Panc1 (cell line): ENCODE data around the gene FBLN2. TPM values are rescaled to one million over a fixed set of nuclear protein-coding genes. Genes with fewer than 3 reads are reported as not detected.

Experiments used
- ATAC-seq: fragments of 200-7000 bp; cut with Tn5 transposase; 2 replicates; pipeline ENCODE4 v1.9.1; 2020; ENCODE audit warnings: mild to moderate bottlenecking, moderate library complexity
- BruUV-seq: library from RNA; stranded (reverse); fragments of 400-500 nt; replicated peaks from 2 replicates; lab custom pipeline; 2021; lab: Mats Ljungman, UMichigan
- CTCF ChIA-PET: fragments of 300-600 bp; sonication (Branson Sonifier 250); formaldehyde crosslinking; loops from one replicate; lab custom pipeline; 2022; ENCODE audit warnings: antibody characterized with exemption; lab: Charles Lee
- POLR2A ChIA-PET: fragments of 300-600 bp; sonication (Branson Sonifier 250); formaldehyde crosslinking; loops from one replicate; lab custom pipeline; 2022; ENCODE audit warnings: antibody characterized with exemption; lab: Charles Lee
- DNase-seq: peaks from one replicate; pipeline ENCODE4 v3.0.0-alpha.2; 2010; ENCODE audit warnings: low read depth, low spot score
- H3K27ac ChIP-seq: 2 replicates; pipeline ENCODE4 v1.5.1; 2011; ENCODE audit warnings: mild to moderate bottlenecking, low read length, inconsistent platforms
- H3K27me3 ChIP-seq: fragments of 200-500 bp; sonication (Bioruptor generic); 2 replicates; pipeline ENCODE4 v1.6.0; 2014; ENCODE audit warnings: low read length, inconsistent platforms; ENCODE audit not compliant: control insufficient read depth, insufficient read depth
- H3K36me3 ChIP-seq: fragments of 200-500 bp; sonication (Bioruptor generic); 2 replicates; pipeline ENCODE4 v1.5.1; 2014; ENCODE audit warnings: inconsistent platforms, mild to moderate bottlenecking, low read length, moderate library complexity; ENCODE audit not compliant: control insufficient read depth, insufficient read depth
- H3K4me1 ChIP-seq: 2 replicates; pipeline ENCODE4 v1.5.1; 2011; ENCODE audit warnings: inconsistent platforms, mild to moderate bottlenecking, low read length, moderate library complexity; ENCODE audit not compliant: control insufficient read depth, insufficient read depth
- H3K4me3 ChIP-seq, 2 experiments: 2 replicates each; pipeline ENCODE4 v1.5.1; 2011 to 2012; ENCODE audit warnings: low read depth in 2 of 2, low read length in 2 of 2, mild to moderate bottlenecking in 2 of 2, inconsistent platforms in 1 of 2, moderate library complexity in 1 of 2
- H3K9me3 ChIP-seq: fragments of 200-500 bp; sonication (Bioruptor generic); 2 replicates; pipeline ENCODE4 v1.5.1; 2014; ENCODE audit warnings: low read depth, mild to moderate bottlenecking, inconsistent platforms, low read length, moderate library complexity; ENCODE audit not compliant: control insufficient read depth, insufficient read depth
- CTCF ChIP-seq: fragments of 450-650 bp; IDR thresholded peaks from 2 replicates; pipeline ENCODE4 v1.5.1; 2017; ENCODE audit warnings: mild to moderate bottlenecking
- POLR2AphosphoS5 ChIP-seq: IDR thresholded peaks from 2 replicates; pipeline ENCODE4 v1.6.1; 2012; ENCODE audit warnings: mild to moderate bottlenecking, low read depth, low read length, moderate library complexity
- SIN3A ChIP-seq: IDR thresholded peaks from 2 replicates; pipeline ENCODE4 v1.6.1; 2012; ENCODE audit warnings: low read depth, mild to moderate bottlenecking, low read length, moderate library complexity, borderline replicate concordance; ENCODE audit not compliant: insufficient read depth
- TCF7L2 ChIP-seq: IDR thresholded peaks from 2 replicates; pipeline ENCODE4 v1.6.1; 2011; ENCODE audit warnings: mild to moderate bottlenecking, low read depth, low read length, inconsistent platforms
- in situ Hi-C: cut with HindIII; loops from 2 replicates; pipeline ENCODE4 v1.10.0; 2016; ENCODE audit warnings: low sequenced_read_pairs, low pct_unique_long_range_greater_than_20kb
- intact Hi-C: fragments of 100-400 bp; cut with micrococcal nuclease; formaldehyde crosslinking; loops from one replicate; pipeline ENCODE4 v1.10.0; 2022; ENCODE audit not compliant: unreplicated experiment
- total RNA-seq: library from RNA; stranded (reverse); gene quantifications from one replicate; pipeline ENCODE4 v1.2.1, GENCODE V29; 2021; ENCODE audit not compliant: unreplicated experiment
- TF ChIP-seq, protein P1 (sequence below), 2 experiments: IDR thresholded peaks; 2 replicates each; pipeline ENCODE4 v1.6.1; 2011 to 2012; ENCODE audit warnings: low read depth in 2 of 2, control low read depth in 1 of 2, low read length in 1 of 2, mild to moderate bottlenecking in 1 of 2, moderate library complexity in 1 of 2; ENCODE audit not compliant: insufficient read depth in 1 of 2

The FBLN2 gene
- total RNA-seq, 1 experiment from 2014 or later = 0.44 TPM

GRCh38 chr3:13655061-13655913 is 106.4 kb downstream of the FBLN2 start:
- Histone ChIP-seq H3K27me3 (no peaks in the 10 kb centered on the region), H3K4me1 (no peaks in the 10 kb centered on the region), H3K9me3 (no peaks in the 10 kb centered on the region), H3K4me3 (no peak overlapping the region), H3K27ac (no peak overlapping the region), H3K36me3 (no peaks in the 10 kb centered on the region)
- intact Hi-C loops (no loop called here), in situ Hi-C loops (no loop called here)
- POLR2A ChIA-PET = no interaction called here
- BruUV-seq = no TSS peak
- DNase-seq (no peak), ATAC-seq (peak; percentile 63)
- TF ChIP-seq TCF7L2 = no peak
- no peak for TF ChIP-seq SIN3A
- TF ChIP-seq, protein P1, sequence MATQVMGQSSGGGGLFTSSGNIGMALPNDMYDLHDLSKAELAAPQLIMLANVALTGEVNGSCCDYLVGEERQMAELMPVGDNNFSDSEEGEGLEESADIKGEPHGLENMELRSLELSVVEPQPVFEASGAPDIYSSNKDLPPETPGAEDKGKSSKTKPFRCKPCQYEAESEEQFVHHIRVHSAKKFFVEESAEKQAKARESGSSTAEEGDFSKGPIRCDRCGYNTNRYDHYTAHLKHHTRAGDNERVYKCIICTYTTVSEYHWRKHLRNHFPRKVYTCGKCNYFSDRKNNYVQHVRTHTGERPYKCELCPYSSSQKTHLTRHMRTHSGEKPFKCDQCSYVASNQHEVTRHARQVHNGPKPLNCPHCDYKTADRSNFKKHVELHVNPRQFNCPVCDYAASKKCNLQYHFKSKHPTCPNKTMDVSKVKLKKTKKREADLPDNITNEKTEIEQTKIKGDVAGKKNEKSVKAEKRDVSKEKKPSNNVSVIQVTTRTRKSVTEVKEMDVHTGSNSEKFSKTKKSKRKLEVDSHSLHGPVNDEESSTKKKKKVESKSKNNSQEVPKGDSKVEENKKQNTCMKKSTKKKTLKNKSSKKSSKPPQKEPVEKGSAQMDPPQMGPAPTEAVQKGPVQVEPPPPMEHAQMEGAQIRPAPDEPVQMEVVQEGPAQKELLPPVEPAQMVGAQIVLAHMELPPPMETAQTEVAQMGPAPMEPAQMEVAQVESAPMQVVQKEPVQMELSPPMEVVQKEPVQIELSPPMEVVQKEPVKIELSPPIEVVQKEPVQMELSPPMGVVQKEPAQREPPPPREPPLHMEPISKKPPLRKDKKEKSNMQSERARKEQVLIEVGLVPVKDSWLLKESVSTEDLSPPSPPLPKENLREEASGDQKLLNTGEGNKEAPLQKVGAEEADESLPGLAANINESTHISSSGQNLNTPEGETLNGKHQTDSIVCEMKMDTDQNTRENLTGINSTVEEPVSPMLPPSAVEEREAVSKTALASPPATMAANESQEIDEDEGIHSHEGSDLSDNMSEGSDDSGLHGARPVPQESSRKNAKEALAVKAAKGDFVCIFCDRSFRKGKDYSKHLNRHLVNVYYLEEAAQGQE (IDR thresholded peaks at IDR 0.05; ENCODE audit: insufficient read depth in 1 of 2, low read depth in 2 of 2, low read length in 1 of 2) = no peak
- TF ChIP-seq CTCF = peak; percentile 88
- no peak for TF ChIP-seq POLR2AphosphoS5
- CTCF ChIA-PET = interaction anchor here (0.6 to 2.6 kb wide), 4 partner anchors 141 to 786 kb away, joined by 3 to 23 read pairs (median 5); no protein-coding TSS in a partner anchor

GRCh38 chr3:13656584-13657301 is 107.8 kb downstream of the FBLN2 start:
- BruUV-seq = no TSS peak
- Histone ChIP-seq H3K4me1 (no peaks in the 10 kb centered on the region), H3K36me3 (no peaks in the 10 kb centered on the region), H3K9me3 (no peaks in the 10 kb centered on the region), H3K27ac (no peak overlapping the region), H3K27me3 (no peaks in the 10 kb centered on the region), H3K4me3 (no peak overlapping the region)
- TF ChIP-seq SIN3A = no peak
- TF ChIP-seq TCF7L2 = no peak
- no peak for TF ChIP-seq POLR2AphosphoS5
- TF ChIP-seq, protein P1 (IDR thresholded peaks at IDR 0.05; ENCODE audit: insufficient read depth in 1 of 2, low read depth in 2 of 2, low read length in 1 of 2) = no peak
- no peak for TF ChIP-seq CTCF
- in situ Hi-C loops (no loop called here), intact Hi-C loops (loop anchor here (1.0 kb wide), 1 partner anchor 229 kb away; no protein-coding TSS in a partner anchor)
- POLR2A ChIA-PET = no interaction called here
- CTCF ChIA-PET = interaction anchor here (1.5 to 2.6 kb wide), 3 partner anchors 223 to 229 kb away, joined by 10 to 23 read pairs (median 18); partner anchors contain the start of gene WNT7A
- ATAC-seq = no peak
- no peak for DNase-seq
